Keratinocyte (primary cell): ENCODE data around the gene NMNAT2. TPM values are rescaled to one million over a fixed set of nuclear protein-coding genes. Genes with fewer than 3 reads are reported as not detected.

Experiments
- DNase-seq: peaks from one replicate; pipeline ENCODE4 v3.0.0-alpha.2; 2011; ENCODE audit warnings: low read depth, missing footprints, low spot score
- FAIRE-seq: peaks from 2 replicates; lab custom pipeline; 2011; peaks lifted over from hg19 to GRCh38; lab: Jason Lieb, UNC
- H2AFZ ChIP-seq: 2 replicates; pipeline ENCODE4 v1.6.0; 2012; ENCODE audit warnings: low read length, control low read depth, inconsistent platforms; ENCODE audit not compliant: control insufficient read depth
- H3K27ac ChIP-seq: 2 replicates; pipeline ENCODE4 v1.5.1; 2011; ENCODE audit warnings: low read length; ENCODE audit not compliant: control insufficient read depth, insufficient read depth
- H3K27me3 ChIP-seq: 3 replicates; pipeline ENCODE4 v1.6.0; 2011; ENCODE audit warnings: low read length; ENCODE audit not compliant: control insufficient read depth, insufficient read depth; ENCODE audit errors: extremely low read depth
- H3K36me3 ChIP-seq, 2 experiments: 2 replicates in 1 of 2; 3 replicates in 1 of 2; pipeline ENCODE4 v1.5.1; 2011; ENCODE audit warnings: low read length in 2 of 2, mild to moderate bottlenecking in 1 of 2; ENCODE audit not compliant: control insufficient read depth in 2 of 2, insufficient read depth in 2 of 2; ENCODE audit errors: extremely low read depth in 1 of 2
- H3K4me1 ChIP-seq: 3 replicates; pipeline ENCODE4 v1.5.1; 2011; ENCODE audit warnings: low read length; ENCODE audit not compliant: control insufficient read depth, insufficient read depth; ENCODE audit errors: extremely low read depth
- H3K4me2 ChIP-seq: 3 replicates; pipeline ENCODE4 v1.6.0; 2011; ENCODE audit warnings: low read depth, low read length; ENCODE audit not compliant: control insufficient read depth, insufficient read depth; ENCODE audit errors: extremely low read depth
- H3K4me3 ChIP-seq, 3 experiments: fragments of 200-600 bp in 1 of 3; sonication (generic) in 1 of 3; 2 replicates in 2 of 3; 3 replicates in 1 of 3; pipeline ENCODE4 v1.5.1; 2011 to 2016; ENCODE audit warnings: low read length in 3 of 3, mild to moderate bottlenecking in 3 of 3, control low read depth in 2 of 3, inconsistent platforms in 1 of 3, low read depth in 1 of 3, mixed read lengths in 1 of 3, mixed run types in 1 of 3, moderate library complexity in 1 of 3; ENCODE audit not compliant: control insufficient read depth in 2 of 3, insufficient read depth in 2 of 3; ENCODE audit errors: extremely low read depth in 1 of 3
- H3K79me2 ChIP-seq: 2 replicates; pipeline ENCODE4 v1.6.0; 2012; ENCODE audit warnings: low read length; ENCODE audit not compliant: control insufficient read depth, insufficient read depth
- H3K9ac ChIP-seq: 3 replicates; pipeline ENCODE4 v1.6.0; 2011; ENCODE audit warnings: low read length; ENCODE audit not compliant: control insufficient read depth, insufficient read depth; ENCODE audit errors: extremely low read depth
- H3K9me1 ChIP-seq: 3 replicates; pipeline ENCODE4 v1.6.0; 2011; ENCODE audit warnings: low read length; ENCODE audit not compliant: control insufficient read depth, insufficient read depth; ENCODE audit errors: extremely low read depth
- H3K9me3 ChIP-seq: 2 replicates; pipeline ENCODE4 v1.5.1; 2012; ENCODE audit warnings: low read depth, low read length; ENCODE audit not compliant: control insufficient read depth
- H4K20me1 ChIP-seq: 3 replicates; pipeline ENCODE4 v1.6.0; 2011; ENCODE audit warnings: low read length; ENCODE audit not compliant: control insufficient read depth, insufficient read depth; ENCODE audit errors: extremely low read depth
- EZH2 ChIP-seq: IDR thresholded peaks from one replicate; pipeline ENCODE4 v1.6.1; 2012; ENCODE audit warnings: inconsistent platforms, mild to moderate bottlenecking, low read length, moderate library complexity
- dilution Hi-C: fragments of 300-500 bp; cut with MboI; formaldehyde crosslinking; loops from one replicate; pipeline ENCODE4 v1.7.0; 2020; ENCODE audit warnings: low sequenced_read_pairs; ENCODE audit not compliant: extremely low pct_ligation_motif_present
- polyA plus RNA-seq, 5 experiments: library from polyadenylated mRNA; depleted of rRNA in 3 of 5; stranded (reverse) in 3 of 5; stranded (forward) in 1 of 5; unstranded in 1 of 5; fragments of >200 nt; gene quantifications; 1 replicate in 1 of 5; 2 replicates in 3 of 5; 3 replicates in 1 of 5; pipeline versions ENCODE4 v1.2.1 to v1.2.3, GENCODE V29; 2011 to 2012; ENCODE audit warnings: missing spikeins in 2 of 5, low read depth in 1 of 5, low replicate concordance in 1 of 5
- TF ChIP-seq, protein P1 (sequence below), 3 experiments: IDR thresholded peaks in 1 of 3; conservative IDR thresholded peaks in 1 of 3; optimal IDR thresholded peaks in 1 of 3; 2 replicates in 2 of 3; 3 replicates in 1 of 3; pipeline versions ENCODE3 to v1.5.1; 2011; ENCODE audit warnings: low read length in 3 of 3, mild to moderate bottlenecking in 3 of 3, moderate library complexity in 2 of 3, control low read depth in 1 of 3, inconsistent platforms in 1 of 3; ENCODE audit not compliant: insufficient read depth in 2 of 3; ENCODE audit errors: extremely low read depth in 1 of 3

NMNAT2 gene
- polyA plus RNA-seq, 1 donor (not counting 4 experiments of a cell fraction or from before 2014, with no cell fraction given): 0.72 TPM

- H3K79me2 ChIP-seq: no peaks in the 10 kb centered on the region
- no peaks in the 10 kb centered on the region for H3K9me3 ChIP-seq
- dilution Hi-C loops: no loop called here
- H4K20me1 ChIP-seq: no peaks in the 10 kb centered on the region
- no peak overlapping the region for H3K27ac ChIP-seq
- DNase-seq (no peak), FAIRE-seq (no peak)
- H3K4me3 ChIP-seq: no peak overlapping the region
- TF ChIP-seq, protein P1, sequence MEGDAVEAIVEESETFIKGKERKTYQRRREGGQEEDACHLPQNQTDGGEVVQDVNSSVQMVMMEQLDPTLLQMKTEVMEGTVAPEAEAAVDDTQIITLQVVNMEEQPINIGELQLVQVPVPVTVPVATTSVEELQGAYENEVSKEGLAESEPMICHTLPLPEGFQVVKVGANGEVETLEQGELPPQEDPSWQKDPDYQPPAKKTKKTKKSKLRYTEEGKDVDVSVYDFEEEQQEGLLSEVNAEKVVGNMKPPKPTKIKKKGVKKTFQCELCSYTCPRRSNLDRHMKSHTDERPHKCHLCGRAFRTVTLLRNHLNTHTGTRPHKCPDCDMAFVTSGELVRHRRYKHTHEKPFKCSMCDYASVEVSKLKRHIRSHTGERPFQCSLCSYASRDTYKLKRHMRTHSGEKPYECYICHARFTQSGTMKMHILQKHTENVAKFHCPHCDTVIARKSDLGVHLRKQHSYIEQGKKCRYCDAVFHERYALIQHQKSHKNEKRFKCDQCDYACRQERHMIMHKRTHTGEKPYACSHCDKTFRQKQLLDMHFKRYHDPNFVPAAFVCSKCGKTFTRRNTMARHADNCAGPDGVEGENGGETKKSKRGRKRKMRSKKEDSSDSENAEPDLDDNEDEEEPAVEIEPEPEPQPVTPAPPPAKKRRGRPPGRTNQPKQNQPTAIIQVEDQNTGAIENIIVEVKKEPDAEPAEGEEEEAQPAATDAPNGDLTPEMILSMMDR (optimal IDR thresholded peaks at IDR 0.05 in 1 of 3, IDR thresholded peaks at IDR 0.05 in 1 of 3, conservative IDR thresholded peaks at IDR 0.05 in 1 of 3; ENCODE audit: extremely low read depth in 1 of 3, insufficient read depth in 2 of 3, low read length in 3 of 3): no peak
- TF ChIP-seq EZH2: no peak
- no peak overlapping the region for H2AFZ ChIP-seq
- H3K36me3 ChIP-seq: no peaks in the 10 kb centered on the region
- no peaks in the 10 kb centered on the region for H3K9me1 ChIP-seq
- H3K4me2 ChIP-seq: no peak overlapping the region
- no peaks in the 10 kb centered on the region for H3K4me1 ChIP-seq
- no peak overlapping the region for H3K9ac ChIP-seq
- peaks cover 9% of the 10 kb centered on the region for H3K27me3 ChIP-seq
Observed at GRCh38 chr1:183390561-183390960, 27.6 kb downstream of the NMNAT2 start.

- FAIRE-seq (no peak), DNase-seq (no peak)
- Histone ChIP-seq H3K79me2 (no peaks in the 10 kb centered on the region), H3K9me1 (no peaks in the 10 kb centered on the region), H3K4me1 (no peaks in the 10 kb centered on the region), H2AFZ (no peak overlapping the region), H3K27ac (no peak overlapping the region), H3K9me3 (no peaks in the 10 kb centered on the region), H4K20me1 (no peaks in the 10 kb centered on the region), H3K36me3 (no peaks in the 10 kb centered on the region), H3K9ac (no peak overlapping the region), H3K4me2 (no peak overlapping the region), H3K4me3 (no peak overlapping the region), H3K27me3 (peaks cover 3% of the 10 kb centered on the region)
- TF ChIP-seq EZH2: no peak
- TF ChIP-seq, protein P1 (optimal IDR thresholded peaks at IDR 0.05 in 1 of 3, IDR thresholded peaks at IDR 0.05 in 1 of 3, conservative IDR thresholded peaks at IDR 0.05 in 1 of 3; ENCODE audit: extremely low read depth in 1 of 3, insufficient read depth in 2 of 3, low read length in 3 of 3): no peak
- dilution Hi-C loops: no loop called here
Observed at GRCh38 chr1:183388735-183389134, 29.4 kb downstream of the NMNAT2 start.
